Measurements from ENCODE around the gene PPP1R15B. TPM values are rescaled to one million over a fixed set of nuclear protein-coding genes. Genes with fewer than 3 reads are reported as not detected.

The PPP1R15B gene
- total and polyA plus RNA-seq, 2 donors (not counting 1 experiment from before 2014, with no cell fraction given) = 65.7 to 137 TPM

- H3K4me1 Mint-ChIP-seq = peaks cover 64% of the 10 kb centered on the region
- peak overlapping the region; percentile 55 for H3K4me2 ChIP-seq (replicated peaks; ENCODE audit: low read depth, low read length, poor library complexity, severe bottlenecking)
- intact Hi-C loops (cut with micrococcal nuclease) = loop anchor here (2.0 to 5.0 kb wide), 3 partner anchors 16 to 360 kb away; no protein-coding TSS in a partner anchor
- H3K27ac Mint-ChIP-seq = peak overlapping the region; percentile 81
- CTCF ChIA-PET = interaction anchor here (0.6 to 43.9 kb wide), 20 partner anchors 12 to 360 kb away, joined by 3 to 1884 read pairs (median 11); partner anchors contain the start of genes MDM4 and PIK3C2B
- peak overlapping the region in 1 of 2 donors; percentile 64 for H3K27ac ChIP-seq (ENCODE audit: low read length in 2 of 2)
- no peaks in the 10 kb centered on the region for H3K27me3 Mint-ChIP-seq
- 100% methylated on average over 5 of the region's 6 CpGs for WGBS (ENCODE audit: insufficient coverage)
- H3K4me3 ChIP-seq (ENCODE audit: control extremely low read depth in 1 of 5, extremely low read depth in 1 of 5, insufficient read depth in 1 of 5, low read depth in 2 of 5, low read length in 4 of 5) = no peak overlapping the region
- H3K4me3 Mint-ChIP-seq = no peak overlapping the region
- H4K20me1 ChIP-seq (ENCODE audit: control insufficient read depth, insufficient read depth, low read length, poor library complexity, severe bottlenecking) = peaks cover 5% of the 10 kb centered on the region
- peaks cover 86% of the 10 kb centered on the region for H3K79me2 ChIP-seq (ENCODE audit: control insufficient read depth, insufficient read depth, low read length)
- no peaks in the 10 kb centered on the region for H3K9me3 ChIP-seq (ENCODE audit: control extremely low read depth in 1 of 3, control insufficient read depth in 2 of 3, insufficient read depth in 1 of 3, low read length in 2 of 3)
- peaks cover 63 to 65% of the 10 kb centered on the region in 2 donors for H3K4me1 ChIP-seq (ENCODE audit: control insufficient read depth in 2 of 2, insufficient read depth in 2 of 2, low read length in 2 of 2)
- peaks cover 3 to 84% of the 10 kb centered on the region in 2 experiments for H3K36me3 ChIP-seq (replicated peaks in 1 of 2; ENCODE audit: control extremely low read depth in 1 of 2, control insufficient read depth in 1 of 2, extremely low read depth in 1 of 2, insufficient read depth in 2 of 2, low read length in 1 of 2)
- POLR2A ChIA-PET = interaction anchor here (1.4 to 12.9 kb wide), 2 partner anchors 48 to 56 kb away, joined by 7 to 161 read pairs; partner anchors contain the start of gene PIK3C2B
- H3K27me3 ChIP-seq (replicated peaks in 1 of 4; ENCODE audit: control extremely low read depth in 1 of 4, control insufficient read depth in 3 of 4, insufficient read depth in 4 of 4, low read length in 3 of 4) = no peaks in the 10 kb centered on the region
- H3K9ac ChIP-seq (ENCODE audit: low read length) = no peak overlapping the region
- H3K9me3 Mint-ChIP-seq (ENCODE audit: insufficient read depth) = no peaks in the 10 kb centered on the region
- no peak for DNase-seq
- TF ChIP-seq EZH2 (IDR thresholded peaks at IDR 0.05; ENCODE audit: borderline replicate concordance, insufficient read depth, low read depth, low read length, poor library complexity, severe bottlenecking) = no peak
- TF ChIP-seq, protein P1, sequence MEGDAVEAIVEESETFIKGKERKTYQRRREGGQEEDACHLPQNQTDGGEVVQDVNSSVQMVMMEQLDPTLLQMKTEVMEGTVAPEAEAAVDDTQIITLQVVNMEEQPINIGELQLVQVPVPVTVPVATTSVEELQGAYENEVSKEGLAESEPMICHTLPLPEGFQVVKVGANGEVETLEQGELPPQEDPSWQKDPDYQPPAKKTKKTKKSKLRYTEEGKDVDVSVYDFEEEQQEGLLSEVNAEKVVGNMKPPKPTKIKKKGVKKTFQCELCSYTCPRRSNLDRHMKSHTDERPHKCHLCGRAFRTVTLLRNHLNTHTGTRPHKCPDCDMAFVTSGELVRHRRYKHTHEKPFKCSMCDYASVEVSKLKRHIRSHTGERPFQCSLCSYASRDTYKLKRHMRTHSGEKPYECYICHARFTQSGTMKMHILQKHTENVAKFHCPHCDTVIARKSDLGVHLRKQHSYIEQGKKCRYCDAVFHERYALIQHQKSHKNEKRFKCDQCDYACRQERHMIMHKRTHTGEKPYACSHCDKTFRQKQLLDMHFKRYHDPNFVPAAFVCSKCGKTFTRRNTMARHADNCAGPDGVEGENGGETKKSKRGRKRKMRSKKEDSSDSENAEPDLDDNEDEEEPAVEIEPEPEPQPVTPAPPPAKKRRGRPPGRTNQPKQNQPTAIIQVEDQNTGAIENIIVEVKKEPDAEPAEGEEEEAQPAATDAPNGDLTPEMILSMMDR (IDR thresholded peaks at IDR 0.05) = no peak
- ATAC-seq (ENCODE audit: low read depth) = no peak
- H2AFZ ChIP-seq (ENCODE audit: insufficient read depth, low read depth, low read length, poor library complexity, severe bottlenecking) = no peak overlapping the region
Observed at GRCh38 chr1:204447190-204447589, 35.6 kb upstream of the PPP1R15B start.

GRCh38 chr1:204446413-204447111 lies 34.9 kb upstream of the PPP1R15B start:
- CTCF ChIA-PET = interaction anchor here (0.6 to 43.9 kb wide), 25 partner anchors 8 to 360 kb away, joined by 3 to 1884 read pairs (median 9); partner anchors contain the start of genes MDM4 and PIK3C2B
- Histone ChIP-seq H3K9ac (ENCODE audit: low read length) (no peak overlapping the region), H3K4me3 (ENCODE audit: control extremely low read depth in 1 of 5, extremely low read depth in 1 of 5, insufficient read depth in 1 of 5, low read depth in 2 of 5, low read length in 4 of 5) (no peak overlapping the region), H3K36me3 (replicated peaks in 1 of 2; ENCODE audit: control extremely low read depth in 1 of 2, control insufficient read depth in 1 of 2, extremely low read depth in 1 of 2, insufficient read depth in 2 of 2, low read length in 1 of 2) (peaks cover 3 to 84% of the 10 kb centered on the region in 2 experiments), H3K27ac (ENCODE audit: low read length in 2 of 2) (peak overlapping the region; percentile 27 to 64), H3K9me3 (ENCODE audit: control extremely low read depth in 1 of 3, control insufficient read depth in 2 of 3, insufficient read depth in 1 of 3, low read length in 2 of 3) (no peaks in the 10 kb centered on the region), H4K20me1 (ENCODE audit: control insufficient read depth, insufficient read depth, low read length, poor library complexity, severe bottlenecking) (peaks cover 11% of the 10 kb centered on the region), H3K4me2 (replicated peaks; ENCODE audit: low read depth, low read length, poor library complexity, severe bottlenecking) (peak overlapping the region; percentile 55), H3K79me2 (ENCODE audit: control insufficient read depth, insufficient read depth, low read length) (peaks cover 86% of the 10 kb centered on the region), H2AFZ (ENCODE audit: insufficient read depth, low read depth, low read length, poor library complexity, severe bottlenecking) (no peak overlapping the region), H3K27me3 (replicated peaks in 1 of 4; ENCODE audit: control extremely low read depth in 1 of 4, control insufficient read depth in 3 of 4, insufficient read depth in 4 of 4, low read length in 3 of 4) (no peaks in the 10 kb centered on the region), H3K4me1 (ENCODE audit: control insufficient read depth in 2 of 2, insufficient read depth in 2 of 2, low read length in 2 of 2) (peaks cover 57 to 59% of the 10 kb centered on the region in 2 donors)
- Mint-ChIP-seq H3K4me1 (peaks cover 58% of the 10 kb centered on the region), H3K9me3 (ENCODE audit: insufficient read depth) (no peaks in the 10 kb centered on the region), H3K27me3 (no peaks in the 10 kb centered on the region), H3K27ac (peak overlapping the region; percentile 81), H3K4me3 (peak overlapping the region; percentile 52)
- 41% methylated on average over 8 of the region's 11 CpGs for WGBS (ENCODE audit: insufficient coverage)
- DNase-seq (peak; percentile 90), ATAC-seq (ENCODE audit: low read depth) (peak; percentile 88)
- POLR2A ChIA-PET = interaction anchor here (0.6 to 12.9 kb wide), 6 partner anchors 32 to 111 kb away, joined by 3 to 161 read pairs (median 6); partner anchors contain the start of genes MDM4 and PIK3C2B
- intact Hi-C loops (cut with micrococcal nuclease) = loop anchor here (1.0 to 5.0 kb wide), 5 partner anchors 16 to 361 kb away; no protein-coding TSS in a partner anchor
- TF ChIP-seq, protein P1 (IDR thresholded peaks at IDR 0.05) = peak; percentile 89
- TF ChIP-seq EZH2 (IDR thresholded peaks at IDR 0.05; ENCODE audit: borderline replicate concordance, insufficient read depth, low read depth, low read length, poor library complexity, severe bottlenecking) = no peak
